GM12873 (cell line): ENCODE results near the gene IPO11.
A peak's percentile ranks its signal among the peaks of the same experiment; 100 is the strongest.

Experiments used
- CTCF ChIP-seq: IDR thresholded peaks from 2 replicates; pipeline ENCODE4 v1.5.1; 2012; ENCODE audit warnings: low read depth, mild to moderate bottlenecking, moderate library complexity, low read length, control low read depth; ENCODE audit not compliant: insufficient read depth; ENCODE audit errors: missing control alignments

Gene IPO11

GRCh38 chr5:62450259-62450658 lies 37.7 kb downstream of the IPO11 start:
- TF ChIP-seq CTCF: no peak

GRCh38 chr5:62457071-62457470 lies 44.5 kb downstream of the IPO11 start:
- no peak for TF ChIP-seq CTCF

GRCh38 chr5:62460578-62460983 lies 48.0 kb downstream of the IPO11 start:
- peak; percentile 70 for TF ChIP-seq CTCF

GRCh38 chr5:62461561-62461960 lies 49.0 kb downstream of the IPO11 start:
- no peak for TF ChIP-seq CTCF

GRCh38 chr5:62465985-62466925 lies 53.7 kb downstream of the IPO11 start:
- TF ChIP-seq CTCF: no peak

- TF ChIP-seq CTCF: no peak
Observed at GRCh38 chr5:62473209-62473608, 60.6 kb downstream of the IPO11 start.

- no peak for TF ChIP-seq CTCF
Observed at GRCh38 chr5:62475072-62475471, 62.5 kb downstream of the IPO11 start.
